NCI-H2196 treated with DMSO at 0.1 percent for 48 hours (cell line): Measurements from ENCODE around the gene EID2B.

Experiments
- DNase-seq: peaks from one replicate; lab custom pipeline; 2025; ENCODE audit not compliant: unreplicated experiment; lab: John Stamatoyannopoulos, UW

EID2B gene

DNA sequence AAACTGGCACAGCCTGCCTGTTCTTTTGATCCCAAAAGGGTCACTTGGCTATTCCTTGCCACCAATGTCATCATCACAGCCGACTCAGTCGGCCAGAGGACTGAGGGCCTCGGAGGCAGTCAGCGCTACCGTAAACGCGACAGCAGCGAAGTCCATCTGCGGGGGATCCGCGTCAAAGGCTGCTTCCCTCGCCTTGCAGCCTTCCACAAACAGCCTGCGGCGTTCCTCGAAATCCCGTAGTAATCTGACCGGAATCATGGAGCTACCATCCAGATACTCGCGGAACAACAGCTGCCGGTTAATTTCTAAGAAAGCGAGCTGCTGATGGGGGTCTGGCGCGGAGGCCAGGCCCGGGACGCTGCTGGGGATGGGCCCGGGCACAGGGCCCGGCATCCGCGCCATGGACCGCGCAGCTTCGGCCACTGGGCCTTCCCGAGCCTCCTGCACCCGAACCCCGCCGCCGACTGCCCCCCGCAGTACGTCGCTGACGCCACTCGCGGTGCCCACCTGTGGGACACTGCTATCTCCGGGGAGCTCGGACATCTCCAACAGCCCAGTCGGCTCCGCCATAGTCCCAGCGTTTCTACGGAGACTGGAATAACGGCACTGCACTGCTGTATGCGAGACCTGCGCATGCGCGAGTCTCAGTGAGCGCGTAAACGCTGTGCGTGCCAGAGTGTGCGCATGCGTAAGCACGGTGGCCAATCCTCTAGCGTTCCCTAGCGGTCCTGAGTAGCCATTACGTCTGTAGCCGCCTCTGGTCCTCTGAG, at the start of gene EID2B:
EID2B (minus strand) TSS at position 620 of the 770 bp plus-strand sequence; CDS start at position 570, 50 bp downstream.
- DNase-seq, result peak; percentile 95

- no peak for DNase-seq
These were observed 49.8 kb upstream of the EID2B start for GRCh38 chr19:39582442-39582841.

GRCh38 chr19:39568604-39569003, 36.0 kb upstream of the EID2B start:
- no peak for DNase-seq

DNA sequence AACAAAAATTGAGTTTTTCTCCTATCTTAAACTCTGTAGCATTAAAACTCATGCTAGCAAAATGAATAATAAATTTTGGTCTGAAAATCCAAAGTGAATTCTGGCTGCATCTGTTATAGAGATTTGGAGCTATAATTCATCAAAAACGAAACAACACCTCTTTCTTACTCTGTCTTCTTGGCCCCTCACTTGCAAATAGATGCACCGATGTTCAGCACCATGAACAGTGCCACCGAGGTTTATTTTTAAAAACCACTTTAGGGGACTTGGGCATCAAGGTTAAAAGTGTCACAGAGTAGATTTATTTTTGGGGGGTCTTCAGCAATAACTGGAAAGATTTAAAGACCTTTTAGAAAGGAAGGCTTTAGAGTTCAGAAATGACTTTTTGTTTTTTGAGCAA, 33.4 kb upstream of the EID2B start:
- no peak for DNase-seq

DNA sequence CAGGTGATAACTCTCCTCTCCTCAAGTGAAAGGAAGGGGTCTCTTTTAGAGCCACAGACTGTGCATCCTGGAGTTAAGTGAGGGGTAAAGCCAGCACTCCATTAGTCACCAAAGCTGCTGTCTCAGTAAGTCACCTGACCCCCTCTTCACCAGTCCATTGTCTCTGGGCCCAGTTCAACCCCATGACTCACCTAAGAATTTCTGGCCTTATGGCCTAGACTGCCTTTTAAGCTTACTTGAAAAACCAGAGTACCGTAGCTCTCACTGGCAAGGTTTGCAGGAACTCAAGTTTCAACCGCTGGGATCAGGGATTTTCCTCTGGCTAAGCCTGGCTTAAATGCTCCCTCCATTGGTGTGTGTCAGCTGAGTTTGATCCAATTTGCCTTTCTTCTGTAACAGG, 30.8 kb upstream of the EID2B start:
- peak; percentile 42 for DNase-seq

- no peak for DNase-seq
These were observed 26.0 kb upstream of the EID2B start for GRCh38 chr19:39558624-39559117.

GRCh38 chr19:39557811-39558623, 25.4 kb upstream of the EID2B start:
- DNase-seq, result peak; percentile 75

GRCh38 chr19:39555883-39556282, 23.2 kb upstream of the EID2B start:
- DNase-seq, result no peak

GRCh38 chr19:39554701-39555311, 22.2 kb upstream of the EID2B start:
- DNase-seq, result no peak

GRCh38 chr19:39553082-39553652, 20.5 kb upstream of the EID2B start:
- no peak for DNase-seq

DNA sequence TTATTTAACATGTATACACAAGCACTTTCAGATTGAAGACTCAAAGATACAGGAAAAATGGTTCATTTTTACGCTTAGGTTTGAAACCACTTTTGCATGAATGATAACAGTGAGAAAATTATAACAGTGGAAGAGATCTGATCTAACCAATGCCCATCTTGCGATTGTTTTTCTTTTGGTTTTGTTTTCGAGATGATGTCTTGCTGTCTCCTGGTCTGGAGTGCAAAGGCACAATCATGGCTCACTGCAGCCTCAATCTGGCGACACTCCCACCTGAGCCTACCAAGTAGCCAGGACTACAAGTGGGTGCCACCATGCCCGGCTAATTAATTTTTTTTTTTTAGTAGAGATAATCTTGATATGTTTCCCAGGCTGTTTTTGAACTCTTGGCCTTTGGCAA, 17.5 kb upstream of the EID2B start:
- no peak for DNase-seq

- DNase-seq, result no peak
These were observed 13.9 kb upstream of the EID2B start for GRCh38 chr19:39546599-39546998.

GRCh38 chr19:39544911-39545310, 12.3 kb upstream of the EID2B start:
- DNase-seq, result no peak

DNA sequence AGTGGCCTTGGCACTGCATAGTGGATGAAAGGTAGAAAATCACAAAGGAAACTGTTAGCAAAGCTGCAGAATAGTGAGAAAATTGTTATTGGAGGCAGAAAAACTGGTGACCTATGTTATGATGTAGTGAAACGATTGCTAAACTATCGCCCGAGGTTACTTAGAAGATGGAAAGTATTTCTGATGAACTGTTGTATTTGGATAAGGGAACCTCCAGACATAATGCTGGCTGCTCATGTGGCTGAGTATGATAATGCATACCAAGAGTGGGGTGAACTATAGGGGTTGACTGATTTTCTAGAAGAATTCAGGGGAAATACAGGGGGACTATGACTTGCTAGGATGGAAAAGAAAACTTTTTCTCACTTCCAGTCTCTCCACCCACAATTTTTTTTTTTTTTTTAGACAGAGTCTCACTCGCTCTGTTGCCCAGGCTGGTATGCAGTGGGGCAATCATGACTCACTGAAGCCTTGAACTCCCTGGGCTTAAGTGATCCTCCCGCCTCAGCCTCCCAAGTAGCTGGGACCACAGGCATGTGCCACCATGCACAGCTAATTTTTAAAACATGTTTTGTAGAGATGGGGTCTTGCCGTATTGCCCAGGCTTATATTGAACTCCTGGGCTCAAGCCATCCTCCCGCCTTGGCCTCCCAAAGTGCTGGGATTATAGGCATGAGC, 11.7 kb upstream of the EID2B start:
- DNase-seq, result no peak

DNA sequence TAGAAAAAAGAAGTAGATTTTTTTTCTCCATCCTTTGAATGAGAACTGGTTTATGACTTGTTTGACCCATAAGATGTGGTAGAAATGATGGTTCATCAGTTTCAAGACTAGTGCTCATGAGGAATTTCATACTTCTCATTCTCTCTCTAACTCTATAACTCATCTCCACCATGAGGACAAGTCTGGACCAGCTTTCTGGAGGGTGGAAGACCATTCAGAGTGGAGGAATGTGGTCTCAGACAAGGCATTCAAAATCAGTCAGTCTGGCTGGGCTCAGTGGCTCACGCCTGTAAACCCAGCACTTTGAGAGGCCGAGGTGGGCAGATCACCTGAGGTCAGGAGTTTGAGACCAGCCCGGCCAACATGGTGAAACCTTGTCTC, 10.8 kb upstream of the EID2B start:
- DNase-seq, result no peak

GRCh38 chr19:39542206-39542605, 9.6 kb upstream of the EID2B start:
- DNase-seq, result no peak

- no peak for DNase-seq
These were observed 7.7 kb upstream of the EID2B start for GRCh38 chr19:39540333-39540673.

- DNase-seq, result peak; percentile 94
These were observed 7.1 kb upstream of the EID2B start, which contains the start of gene EID2 for GRCh38 chr19:39539518-39540332. Gene EID2 (minus strand): TSS chr19:39540161. CDS start chr19:39540079, 82 bp downstream.

DNA sequence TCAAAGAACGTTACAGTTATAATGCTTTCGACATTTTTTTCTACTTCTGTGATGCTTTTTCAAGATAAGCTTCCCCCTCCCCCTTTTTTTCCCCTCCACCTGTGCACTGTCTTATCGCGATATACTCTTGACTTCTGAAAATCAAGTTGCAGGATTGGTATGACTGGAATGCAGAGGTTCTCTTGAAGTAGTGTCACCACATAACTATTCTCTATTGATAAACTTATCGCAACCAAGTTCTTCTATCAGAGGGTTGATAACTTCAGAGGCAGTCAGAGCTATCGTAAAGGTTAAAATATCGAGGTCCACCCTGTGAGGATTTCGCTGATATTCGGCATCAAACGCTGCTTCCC, 6.5 kb upstream of the EID2B start:
- no peak for DNase-seq

GRCh38 chr19:39533791-39534190, 1.1 kb upstream of the EID2B start:
- no peak for DNase-seq
